SK-N-SH treated with all-trans-retinoic acid at 6 μM for 48 hours (cell line): ENCODE results near the gene MPDZ.

ENCODE experiments used
- ATAC-seq: fragments of 200-7000 bp; cut with Tn5 transposase; 3 replicates; pipeline ENCODE4 v1.9.1; 2020; ENCODE audit warnings: mild to moderate bottlenecking, moderate library complexity
- ARNTL ChIP-seq: fragments of 450-650 bp; formaldehyde crosslinking; IDR thresholded peaks from 2 replicates; pipeline ENCODE4 v1.5.0; 2020; ENCODE audit warnings: low read depth, mild to moderate bottlenecking, moderate library complexity, borderline replicate concordance
- BACH2 ChIP-seq: fragments of 250-450 bp; sonication (Bioruptor Pico); IDR thresholded peaks from 2 replicates; pipeline ENCODE4 v1.9.0; 2021; ENCODE audit warnings: mild to moderate bottlenecking, borderline replicate concordance
- CREB5 ChIP-seq: fragments of 250-450 bp; sonication (Bioruptor Pico); IDR thresholded peaks from 2 replicates; pipeline ENCODE4 v1.5.1; 2020; ENCODE audit warnings: low read depth, mild to moderate bottlenecking, moderate library complexity
- CSRNP3 ChIP-seq: fragments of 250-450 bp; sonication (Bioruptor Pico); IDR thresholded peaks from 2 replicates; pipeline ENCODE4 v1.5.1; 2021; ENCODE audit warnings: mild to moderate bottlenecking, moderate library complexity
- ESRRG ChIP-seq: fragments of 250-450 bp; sonication (Bioruptor Pico); IDR thresholded peaks from 2 replicates; pipeline ENCODE4 v1.6.1; 2021; ENCODE audit warnings: mild to moderate bottlenecking
- GLIS3 ChIP-seq: fragments of 250-450 bp; sonication (Bioruptor Pico); IDR thresholded peaks from 2 replicates; pipeline ENCODE4 v1.5.0; 2020; ENCODE audit warnings: mild to moderate bottlenecking, moderate library complexity
- ISL1 ChIP-seq: fragments of 250-450 bp; sonication (Bioruptor Pico); IDR thresholded peaks from 2 replicates; pipeline ENCODE4 v2.1.2; 2022; ENCODE audit warnings: mild to moderate bottlenecking, moderate library complexity
- OSR1 ChIP-seq: fragments of 250-450 bp; sonication (Bioruptor Pico); IDR thresholded peaks from 2 replicates; pipeline ENCODE4 v1.8.0; 2022; ENCODE audit warnings: moderate library complexity, mild to moderate bottlenecking, inconsistent platforms
- PATZ1 ChIP-seq: fragments of 250-450 bp; sonication (Bioruptor Pico); IDR thresholded peaks from 2 replicates; pipeline ENCODE4 v1.8.0; 2020; ENCODE audit warnings: mild to moderate bottlenecking, moderate library complexity, borderline replicate concordance
- PPARA ChIP-seq: fragments of 250-450 bp; sonication (Bioruptor Pico); IDR thresholded peaks from 2 replicates; pipeline ENCODE4 v1.5.0; 2020; ENCODE audit warnings: mild to moderate bottlenecking, borderline replicate concordance
- RARB ChIP-seq: fragments of 250-450 bp; sonication (Bioruptor Pico); IDR thresholded peaks from 2 replicates; pipeline ENCODE4 v1.8.0; 2021; ENCODE audit warnings: mild to moderate bottlenecking, moderate library complexity
- SNAI2 ChIP-seq: fragments of 250-450 bp; sonication (Bioruptor Pico); IDR thresholded peaks from 2 replicates; pipeline ENCODE4 v1.5.0; 2020; ENCODE audit warnings: mild to moderate bottlenecking, moderate library complexity
- TOX ChIP-seq: fragments of 250-450 bp; sonication (Bioruptor Pico); IDR thresholded peaks from 2 replicates; pipeline ENCODE4 v1.8.0; 2021; ENCODE audit warnings: mild to moderate bottlenecking, moderate library complexity, borderline replicate concordance
- TSHZ2 ChIP-seq: fragments of 250-450 bp; sonication (Bioruptor Pico); IDR thresholded peaks from 2 replicates; pipeline ENCODE4 v1.5.0; 2020; ENCODE audit warnings: mild to moderate bottlenecking, moderate library complexity
- ZC3H10 ChIP-seq: fragments of 250-450 bp; sonication (Bioruptor Pico); IDR thresholded peaks from 2 replicates; pipeline ENCODE4 v1.5.1; 2021; ENCODE audit warnings: mild to moderate bottlenecking, moderate library complexity
- ZFP3 ChIP-seq: fragments of 250-450 bp; sonication (Bioruptor Pico); IDR thresholded peaks from 2 replicates; pipeline ENCODE4 v1.5.0; 2020; ENCODE audit warnings: mild to moderate bottlenecking, moderate library complexity
- ZFP30 ChIP-seq: fragments of 450-650 bp; formaldehyde crosslinking; IDR thresholded peaks from 2 replicates; pipeline ENCODE4 v1.5.0; 2022; ENCODE audit warnings: mild to moderate bottlenecking, moderate library complexity
- ZNF565 ChIP-seq: fragments of 450-650 bp; formaldehyde crosslinking; conservative IDR thresholded peaks from 2 replicates; pipeline ENCODE4 v1.5.0; 2020; ENCODE audit warnings: low read depth, mild to moderate bottlenecking, moderate library complexity
- ZNF70 ChIP-seq: fragments of 450-650 bp; formaldehyde crosslinking; IDR thresholded peaks from 2 replicates; pipeline ENCODE4 v1.5.0; 2020; ENCODE audit warnings: mild to moderate bottlenecking, moderate library complexity
- ZNF8 ChIP-seq: fragments of 450-650 bp; formaldehyde crosslinking; IDR thresholded peaks from 2 replicates; pipeline ENCODE4 v1.5.0; 2020; ENCODE audit warnings: mild to moderate bottlenecking, moderate library complexity
- TF ChIP-seq, protein P1 (sequence below): fragments of 250-450 bp; sonication (Bioruptor Pico); IDR thresholded peaks from 2 replicates; pipeline ENCODE4 v1.8.0; 2021; ENCODE audit warnings: low read depth, mild to moderate bottlenecking, moderate library complexity, borderline replicate concordance

MPDZ gene

GRCh38 chr9:13131416-13131815 lies 148.1 kb downstream of the MPDZ start:
- no peak for ATAC-seq
- TF ChIP-seq BACH2 (CRISPR knock-in tag) = no peak
- TF ChIP-seq GLIS3 (CRISPR knock-in tag) = no peak
- no peak for TF ChIP-seq ZFP3
- no peak for TF ChIP-seq ARNTL (CRISPR knock-in tag)
- no peak for TF ChIP-seq ZNF8 (CRISPR knock-in tag)
- no peak for TF ChIP-seq OSR1 (CRISPR knock-in tag)
- TF ChIP-seq PPARA (CRISPR knock-in tag) = no peak
- no peak for TF ChIP-seq CREB5 (CRISPR knock-in tag)
- no peak for TF ChIP-seq ZFP30 (CRISPR knock-in tag)
- no peak for TF ChIP-seq TSHZ2 (CRISPR knock-in tag)
- no peak for TF ChIP-seq PATZ1
- no peak for TF ChIP-seq ESRRG
- no peak for TF ChIP-seq ISL1 (CRISPR knock-in tag)
- TF ChIP-seq TOX (CRISPR knock-in tag) = no peak

- ATAC-seq = no peak
Observed at GRCh38 chr9:13128266-13128860, 151.1 kb downstream of the MPDZ start.

GRCh38 chr9:13127131-13127530 lies 152.4 kb downstream of the MPDZ start:
- TF ChIP-seq TOX (CRISPR knock-in tag) (no peak), ZC3H10 (CRISPR knock-in tag) (no peak), ZFP30 (CRISPR knock-in tag) (no peak), PPARA (CRISPR knock-in tag) (no peak)
- ATAC-seq = 0 out of 3 replicates have a peak, but pooled peaks have one; percentile 21

More at GRCh38 chr9:13128266-13128860, 151.1 kb downstream of the MPDZ start:
- no peak for TF ChIP-seq ISL1 (CRISPR knock-in tag)
- TF ChIP-seq ESRRG = no peak
- TF ChIP-seq ZFP30 (CRISPR knock-in tag) = no peak
- no peak for TF ChIP-seq SNAI2 (CRISPR knock-in tag)
- no peak for TF ChIP-seq ZNF70
- TF ChIP-seq BACH2 (CRISPR knock-in tag) = no peak

DNA sequence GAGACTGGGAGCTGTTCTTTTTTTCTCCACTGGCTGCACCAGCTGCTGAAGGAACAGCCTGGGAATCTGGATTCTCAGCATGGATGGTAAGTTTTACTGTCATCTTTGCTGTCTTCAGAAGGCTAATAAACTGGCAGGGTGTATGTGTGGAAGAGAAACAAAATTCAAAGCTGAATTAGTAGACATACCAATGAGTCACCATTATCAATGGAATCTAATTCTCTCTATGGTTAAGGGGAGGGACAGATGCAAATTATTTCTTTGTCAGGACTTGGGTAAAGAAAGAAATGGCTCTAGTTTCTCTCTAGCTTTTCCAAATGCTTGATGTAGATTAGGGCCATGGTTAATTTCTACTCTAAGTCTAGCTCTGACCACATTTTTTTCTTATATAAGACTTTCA lies 154.2 kb downstream of the MPDZ start:
- no peak for TF ChIP-seq CREB5 (CRISPR knock-in tag)
- TF ChIP-seq RARB (CRISPR knock-in tag) = no peak
- peak; percentile 52; the same call in 1 of the 2 replicates for TF ChIP-seq ZNF8 (CRISPR knock-in tag)
- TF ChIP-seq, all 23 proteins: peak for 1
- no peak for ATAC-seq

DNA sequence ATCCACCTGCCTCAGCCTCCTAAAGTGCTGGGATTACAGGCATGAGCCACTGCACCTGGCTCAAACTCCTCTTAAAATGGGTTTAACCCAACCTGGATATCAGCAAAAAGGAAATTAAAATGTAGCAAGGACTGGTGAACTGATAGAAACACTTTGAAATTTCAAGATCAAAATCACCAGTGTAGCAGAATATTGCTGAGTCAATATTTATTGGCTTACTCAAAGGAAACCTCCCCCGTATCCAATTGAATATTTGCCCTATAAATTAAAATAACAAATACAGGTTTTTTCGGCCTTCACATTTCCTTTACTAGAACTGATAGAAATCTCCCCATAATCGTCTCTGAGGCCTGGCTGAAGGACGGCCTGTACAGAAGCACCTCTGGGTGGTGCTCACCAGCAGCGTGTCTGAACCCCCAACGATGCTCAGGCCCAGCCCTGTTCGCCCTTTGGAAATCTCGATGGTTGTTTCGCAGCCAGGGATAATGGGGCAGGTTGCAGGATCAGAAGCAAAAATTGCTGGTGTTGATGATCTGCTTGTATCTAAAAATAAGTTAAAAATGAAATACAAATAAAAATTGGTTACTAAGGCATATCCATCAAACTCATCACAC lies 156.6 kb downstream of the MPDZ start:
- ATAC-seq = no peak
- TF ChIP-seq ZFP30 (CRISPR knock-in tag) (no peak), CSRNP3 (no peak), ZNF565 (CRISPR knock-in tag) (no peak), ARNTL (CRISPR knock-in tag) (no peak), OSR1 (CRISPR knock-in tag) (no peak), TOX (CRISPR knock-in tag) (no peak), ZNF70 (no peak), CREB5 (CRISPR knock-in tag) (no peak), ZC3H10 (CRISPR knock-in tag) (no peak), PPARA (CRISPR knock-in tag) (no peak)
- TF ChIP-seq, protein P1, sequence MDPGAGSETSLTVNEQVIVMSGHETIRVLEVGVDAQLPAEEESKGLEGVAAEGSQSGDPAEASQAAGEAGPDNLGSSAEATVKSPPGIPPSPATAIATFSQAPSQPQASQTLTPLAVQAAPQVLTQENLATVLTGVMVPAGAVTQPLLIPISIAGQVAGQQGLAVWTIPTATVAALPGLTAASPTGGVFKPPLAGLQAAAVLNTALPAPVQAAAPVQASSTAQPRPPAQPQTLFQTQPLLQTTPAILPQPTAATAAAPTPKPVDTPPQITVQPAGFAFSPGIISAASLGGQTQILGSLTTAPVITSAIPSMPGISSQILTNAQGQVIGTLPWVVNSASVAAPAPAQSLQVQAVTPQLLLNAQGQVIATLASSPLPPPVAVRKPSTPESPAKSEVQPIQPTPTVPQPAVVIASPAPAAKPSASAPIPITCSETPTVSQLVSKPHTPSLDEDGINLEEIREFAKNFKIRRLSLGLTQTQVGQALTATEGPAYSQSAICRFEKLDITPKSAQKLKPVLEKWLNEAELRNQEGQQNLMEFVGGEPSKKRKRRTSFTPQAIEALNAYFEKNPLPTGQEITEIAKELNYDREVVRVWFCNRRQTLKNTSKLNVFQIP = no peak
